AG09309 (cell line): ENCODE data around the gene GOPC.

Experiments used
- DNase-seq: peaks from one replicate; pipeline ENCODE4 v3.0.0-alpha.2; 2010; ENCODE audit warnings: low read depth
- H3K4me3 ChIP-seq: 2 replicates; pipeline ENCODE4 v1.5.1; 2011; ENCODE audit warnings: mild to moderate bottlenecking, low read depth, low read length, moderate library complexity; ENCODE audit not compliant: control insufficient read depth
- CTCF ChIP-seq: IDR thresholded peaks from 2 replicates; pipeline ENCODE4 v1.5.1; 2011; ENCODE audit warnings: mild to moderate bottlenecking, low read depth, low read length, inconsistent platforms; ENCODE audit not compliant: insufficient read depth, control insufficient read depth; ENCODE audit errors: missing control alignments

The GOPC gene

GRCh38 chr6:117619178-117619577 is 16.9 kb upstream of the GOPC start:
- no peak overlapping the region for H3K4me3 ChIP-seq
- DNase-seq, result no peak
- no peak for TF ChIP-seq CTCF

GRCh38 chr6:117617210-117618035 is 15.1 kb upstream of the GOPC start:
- no peak for TF ChIP-seq CTCF
- H3K4me3 ChIP-seq, result no peak overlapping the region
- DNase-seq, result no peak

- H3K4me3 ChIP-seq, result peak overlapping the region; percentile 35
- TF ChIP-seq CTCF, result no peak
- DNase-seq, result no peak
Observed at GRCh38 chr6:117616391-117617209, 14.3 kb upstream of the GOPC start.

GRCh38 chr6:117615750-117616390 is 13.6 kb upstream of the GOPC start:
- peak overlapping the region; percentile 35 for H3K4me3 ChIP-seq
- peak; percentile 30 for TF ChIP-seq CTCF
- peak; percentile 87 for DNase-seq

GRCh38 chr6:117613920-117614560 is 11.7 kb upstream of the GOPC start:
- H3K4me3 ChIP-seq, result no peak overlapping the region
- TF ChIP-seq CTCF, result no peak
- DNase-seq, result no peak

GRCh38 chr6:117607511-117607910 is 5.2 kb upstream of the GOPC start:
- no peak for DNase-seq
- H3K4me3 ChIP-seq, result no peak overlapping the region
- TF ChIP-seq CTCF, result no peak
